GM18951 (cell line): ENCODE results near the gene SIRT2.

Experiments used
- POLR2A ChIP-seq: IDR thresholded peaks from 4 replicates; pipeline ENCODE4 v1.6.1; 2011; ENCODE audit warnings: mild to moderate bottlenecking; ENCODE audit not compliant: insufficient read length, insufficient read depth; ENCODE audit errors: extremely low read depth
- in situ Hi-C: fragments of 300-500 bp; cut with MboI; formaldehyde crosslinking; loops from one replicate; pipeline ENCODE4 v1.12.0; 2022; ENCODE audit warnings: low sequenced_read_pairs, mixed read lengths, inconsistent platforms; ENCODE audit not compliant: unreplicated experiment

Gene SIRT2

GRCh38 chr19:38930776-38931520 lies 31.5 kb upstream of the SIRT2 start, which contains the start of gene MRPS12:
TSS of gene MRPS12 (plus strand) at chr19:38930944. CDS start at chr19:38931295, 351 bp downstream.
- TF ChIP-seq POLR2A = peak; percentile 90
- in situ Hi-C loops = loop anchor here (10.0 kb wide), 1 partner anchor 386 kb away; no protein-coding TSS in a partner anchor

GRCh38 chr19:38929929-38930775 lies 30.7 kb upstream of the SIRT2 start, which contains the start of gene SARS2:
TSS of gene SARS2 (minus strand) at chr19:38930763. CDS start at chr19:38930736, 27 bp downstream.
- in situ Hi-C loops = loop anchor here (10.0 kb wide), 1 partner anchor 385 kb away; no protein-coding TSS in a partner anchor
- peak; percentile 81 for TF ChIP-seq POLR2A

GRCh38 chr19:38928391-38929001 lies 29.1 kb upstream of the SIRT2 start:
- in situ Hi-C loops = no loop called here
- no peak for TF ChIP-seq POLR2A

- in situ Hi-C loops = no loop called here
- TF ChIP-seq POLR2A = no peak
Observed at GRCh38 chr19:38924388-38924787, 25.0 kb upstream of the SIRT2 start.

GRCh38 chr19:38922482-38922881 lies 23.1 kb upstream of the SIRT2 start:
- in situ Hi-C loops = no loop called here
- TF ChIP-seq POLR2A = no peak

GRCh38 chr19:38921420-38922274 lies 22.2 kb upstream of the SIRT2 start:
- in situ Hi-C loops = no loop called here
- no peak for TF ChIP-seq POLR2A

GRCh38 chr19:38920602-38921419 lies 21.4 kb upstream of the SIRT2 start:
- in situ Hi-C loops = no loop called here
- no peak for TF ChIP-seq POLR2A

GRCh38 chr19:38919837-38920601 lies 20.6 kb upstream of the SIRT2 start:
- TF ChIP-seq POLR2A = no peak
- in situ Hi-C loops = no loop called here

- TF ChIP-seq POLR2A = no peak
- in situ Hi-C loops = no loop called here
Observed at GRCh38 chr19:38918526-38918925, 19.1 kb upstream of the SIRT2 start.

- no peak for TF ChIP-seq POLR2A
- in situ Hi-C loops = no loop called here
Observed at GRCh38 chr19:38917921-38918491, 18.6 kb upstream of the SIRT2 start.

GRCh38 chr19:38917516-38917915 lies 18.1 kb upstream of the SIRT2 start:
- in situ Hi-C loops = no loop called here
- no peak for TF ChIP-seq POLR2A
